ENCODE measurements around the gene SUCO.

GRCh38 chr1:172486805-172487454 lies 46.0 kb upstream of the SUCO start:
- TF ChIP-seq CTCF (IDR thresholded peaks at IDR 0.05), result no peak
- TF ChIP-seq POLR2A (IDR thresholded peaks at IDR 0.05), result no peak
